Adrenal gland (tissue), 12 donors: ENCODE measurements around the gene INAFM2. TPM values are rescaled to one million over a fixed set of nuclear protein-coding genes. Genes with fewer than 3 reads are reported as not detected.

Source experiments
- DNase-seq, 7 donors: peaks; one replicate each; pipeline ENCODE4 v3.0.0-alpha.2; 2019 to 2020
- H3K27ac ChIP-seq, 5 donors: fragments of 200-600 bp; sonication (generic) in 4 of 5; 1 replicate in 3 of 5; 2 replicates in 2 of 5; pipeline versions ENCODE4 v1.5.1 to v1.8.0; 2016 to 2020; ENCODE audit warnings: mild to moderate bottlenecking in 1 of 5
- H3K27me3 ChIP-seq: fragments of 200-600 bp; 2 replicates; pipeline ENCODE4 v1.8.0; 2021
- H3K36me3 ChIP-seq, 2 donors: fragments of 200-600 bp; replicated peaks in 1 of 2; 1 replicate in 1 of 2; 2 replicates in 1 of 2; pipeline versions ENCODE4 v1.5.1 to v1.8.0; 2018 to 2022
- H3K4me1 ChIP-seq, 2 donors: fragments of 200-600 bp; replicated peaks in 1 of 2; 1 replicate in 1 of 2; 2 replicates in 1 of 2; pipeline versions ENCODE4 v1.5.1 to v1.8.0; 2018 to 2021
- H3K4me3 ChIP-seq, 4 donors: fragments of 200-600 bp; sonication (generic) in 3 of 4; one replicate each; pipeline ENCODE4 v1.5.1; 2016 to 2018
- H3K9me3 ChIP-seq, 3 donors: fragments of 200-600 bp; sonication (generic) in 1 of 3; replicated peaks in 1 of 3; 1 replicate in 2 of 3; 2 replicates in 1 of 3; pipeline versions ENCODE4 v1.5.1 to v1.8.0; 2016 to 2021
- POLR2A ChIP-seq, 2 donors: fragments of 450-650 bp; IDR thresholded peaks; one replicate each; pipeline ENCODE4 v1.6.1; 2017; ENCODE audit warnings: antibody characterized with exemption in 2 of 2, mild to moderate bottlenecking in 2 of 2, moderate library complexity in 1 of 2
- WGBS, 4 donors: extraction: QIAGEN DNeasy Blood & Tissue Kit in 2 of 4; methylation state at CpG; one replicate each; pipeline versions ENCODE4 v1.1.5 to v1.1.7; 2013 to 2017; 5-methylcytosine and 5-hydroxymethylcytosine counted together
- intact Hi-C, 2 donors: fragments of 100-400 bp; cut with DNase I; formaldehyde crosslinking; loops; one replicate each; pipeline versions ENCODE4 v1.14.1 to v1.15.0; 2022 to 2023
- polyA plus RNA-seq, 3 donors: library from polyadenylated mRNA; stranded (reverse); fragments of 200-250 nt in 2 of 3; fragments of 350-450 nt in 1 of 3; fragmentation: Illumina TruSeq in 1 of 3; extraction: RNeasy Lipid Tissue Mini Kit (QIAGEN cat#74804) in 1 of 3; gene quantifications; one replicate each; pipeline ENCODE4 v1.2.3, GENCODE V29; 2013 to 2014
- total RNA-seq, 9 donors: library from RNA; depleted of rRNA in 4 of 9; stranded (reverse); fragments of >200 nt in 4 of 9; fragments of 120-200 nt in 1 of 9; fragmentation: NEBNext Ultra II Directional in 1 of 9; extraction: Animal tissue kit (Norgen Biotek cat#: 25700) in 1 of 9; gene quantifications; one replicate each; pipeline versions ENCODE4 v1.1.0 to v1.2.4, GENCODE V29; 2013 to 2023
- TF ChIP-seq, protein P1 (sequence below), 6 experiments: fragments of 450-650 bp in 4 of 6; fragments of 200-600 bp in 2 of 6; sonication (generic) in 1 of 6; IDR thresholded peaks; 1 replicate in 5 of 6; 2 replicates in 1 of 6; pipeline versions ENCODE4 v1.5.1 to v1.8.0; 2016 to 2021; ENCODE audit warnings: antibody characterized with exemption in 6 of 6, mild to moderate bottlenecking in 2 of 6, moderate library complexity in 1 of 6
- donor health status: healthy with polysubstance abuse.
- donor health status: Bipolar disorder and iron deficiency.
- donor health status: DM: yes; HTN: yes; CAD: no.
- donor health status: DM: no; HTN: no; CAD: no.
- donor health status: DM: no; HTN: no; CAD: no.
- donor health status: DM: yes; HTN: yes; CAD: no.

INAFM2 gene
- total and polyA plus RNA-seq, 12 donors: 10.6 to 25.5 (median 20.1) TPM

DNA sequence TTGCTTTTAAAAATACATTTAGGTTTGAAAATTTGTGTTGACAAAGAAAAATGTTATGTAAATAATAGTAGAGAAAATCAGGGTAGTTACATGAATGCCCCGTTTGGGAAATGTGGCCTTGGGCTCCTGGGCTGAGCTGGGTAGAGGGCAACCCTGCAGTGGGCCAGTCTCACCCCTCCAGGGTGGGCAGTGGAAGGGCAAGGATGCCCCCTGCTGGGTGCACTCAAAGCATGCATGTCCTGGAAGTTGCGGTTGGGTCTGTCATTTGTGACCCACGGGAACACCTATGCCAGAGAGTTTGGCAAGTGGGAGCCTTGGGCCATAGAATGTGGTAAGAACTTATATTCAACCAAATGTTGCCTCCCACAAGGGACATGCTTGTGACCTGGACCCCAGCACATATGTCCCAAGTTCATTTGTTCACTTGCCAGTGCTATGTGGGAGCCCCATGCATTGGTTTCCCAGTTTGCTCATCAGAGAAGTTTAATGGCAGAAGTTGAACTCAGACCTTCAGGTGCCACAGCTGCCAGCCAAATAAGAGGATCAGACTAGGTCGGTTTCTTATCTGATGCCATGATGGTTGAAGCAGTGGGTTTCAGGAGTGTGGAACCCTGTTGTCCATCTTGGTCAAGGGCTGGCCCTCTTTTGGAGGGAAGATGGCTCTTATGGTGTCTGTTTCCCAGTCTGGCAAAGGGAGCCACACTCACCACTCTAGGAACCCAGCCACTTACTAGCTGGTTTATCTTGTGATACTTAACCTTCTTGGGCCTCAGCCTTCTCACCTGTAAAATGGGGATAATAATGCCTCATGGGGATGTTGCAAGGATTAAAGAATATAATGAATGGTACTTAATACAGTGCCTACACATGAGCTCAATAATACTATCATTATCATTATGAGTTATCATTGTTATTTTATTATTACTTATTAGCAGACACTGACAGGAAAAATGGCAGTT, 13.2 kb upstream of the INAFM2 start:
- H3K27ac ChIP-seq: no peak overlapping the region
- intact Hi-C loops: loop anchor here in 1 of 2 donors (5.0 kb wide), 1 partner anchor 33 kb away; no protein-coding TSS in a partner anchor
- 6 to 26% (median 24%) methylated on average over 4 of the region's 4 CpGs for WGBS, 4 donors
- H3K4me3 ChIP-seq: no peak overlapping the region
- H3K36me3 ChIP-seq: no peaks in the 10 kb centered on the region
- H3K9me3 ChIP-seq: no peaks in the 10 kb centered on the region
- no peaks in the 10 kb centered on the region for H3K27me3 ChIP-seq
- peaks cover 2 to 7% of the 10 kb centered on the region in 2 donors for H3K4me1 ChIP-seq
- peak in 6 of 7 donors; percentile 53 to 76 (median 59) for DNase-seq
- no peak for TF ChIP-seq POLR2A (IDR thresholded peaks at IDR 0.05)
- TF ChIP-seq, protein P1, sequence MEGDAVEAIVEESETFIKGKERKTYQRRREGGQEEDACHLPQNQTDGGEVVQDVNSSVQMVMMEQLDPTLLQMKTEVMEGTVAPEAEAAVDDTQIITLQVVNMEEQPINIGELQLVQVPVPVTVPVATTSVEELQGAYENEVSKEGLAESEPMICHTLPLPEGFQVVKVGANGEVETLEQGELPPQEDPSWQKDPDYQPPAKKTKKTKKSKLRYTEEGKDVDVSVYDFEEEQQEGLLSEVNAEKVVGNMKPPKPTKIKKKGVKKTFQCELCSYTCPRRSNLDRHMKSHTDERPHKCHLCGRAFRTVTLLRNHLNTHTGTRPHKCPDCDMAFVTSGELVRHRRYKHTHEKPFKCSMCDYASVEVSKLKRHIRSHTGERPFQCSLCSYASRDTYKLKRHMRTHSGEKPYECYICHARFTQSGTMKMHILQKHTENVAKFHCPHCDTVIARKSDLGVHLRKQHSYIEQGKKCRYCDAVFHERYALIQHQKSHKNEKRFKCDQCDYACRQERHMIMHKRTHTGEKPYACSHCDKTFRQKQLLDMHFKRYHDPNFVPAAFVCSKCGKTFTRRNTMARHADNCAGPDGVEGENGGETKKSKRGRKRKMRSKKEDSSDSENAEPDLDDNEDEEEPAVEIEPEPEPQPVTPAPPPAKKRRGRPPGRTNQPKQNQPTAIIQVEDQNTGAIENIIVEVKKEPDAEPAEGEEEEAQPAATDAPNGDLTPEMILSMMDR (IDR thresholded peaks at IDR 0.05): peak; percentile 42 to 74 (median 69)

DNA sequence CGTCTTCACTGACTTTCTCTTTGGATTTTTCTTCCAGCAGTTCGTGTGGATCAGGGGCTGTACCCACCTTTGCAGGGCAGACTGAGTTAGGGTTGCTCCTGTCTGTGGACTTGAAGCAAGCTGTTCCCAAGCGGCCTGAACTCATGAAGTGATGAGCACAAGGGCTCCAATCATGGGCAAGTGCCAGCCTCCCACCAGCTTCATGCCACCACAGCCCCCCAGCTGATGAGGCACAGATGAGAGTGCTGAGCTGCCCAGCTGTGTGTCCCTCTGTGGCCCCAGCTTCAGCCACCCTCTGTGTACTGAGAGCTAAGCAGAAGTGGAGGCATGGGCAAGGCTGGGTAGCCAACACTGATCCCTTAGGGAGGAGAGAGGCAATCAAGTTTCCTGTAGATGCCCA, 12.5 kb upstream of the INAFM2 start:
- no peaks in the 10 kb centered on the region for H3K36me3 ChIP-seq
- intact Hi-C loops: loop anchor here in 1 of 2 donors (5.0 kb wide), 1 partner anchor 34 kb away; no protein-coding TSS in a partner anchor
- no peaks in the 10 kb centered on the region for H3K27me3 ChIP-seq
- no peak overlapping the region for H3K4me3 ChIP-seq
- 44 to 65% (median 57%) methylated on average over 3 of the region's 3 CpGs for WGBS, 4 donors
- DNase-seq: no peak
- H3K27ac ChIP-seq: no peak overlapping the region
- no peak for TF ChIP-seq POLR2A (IDR thresholded peaks at IDR 0.05)
- TF ChIP-seq, protein P1 (IDR thresholded peaks at IDR 0.05): no peak
- peaks cover 2 to 7% of the 10 kb centered on the region in 2 donors for H3K4me1 ChIP-seq
- H3K9me3 ChIP-seq: no peaks in the 10 kb centered on the region

DNA sequence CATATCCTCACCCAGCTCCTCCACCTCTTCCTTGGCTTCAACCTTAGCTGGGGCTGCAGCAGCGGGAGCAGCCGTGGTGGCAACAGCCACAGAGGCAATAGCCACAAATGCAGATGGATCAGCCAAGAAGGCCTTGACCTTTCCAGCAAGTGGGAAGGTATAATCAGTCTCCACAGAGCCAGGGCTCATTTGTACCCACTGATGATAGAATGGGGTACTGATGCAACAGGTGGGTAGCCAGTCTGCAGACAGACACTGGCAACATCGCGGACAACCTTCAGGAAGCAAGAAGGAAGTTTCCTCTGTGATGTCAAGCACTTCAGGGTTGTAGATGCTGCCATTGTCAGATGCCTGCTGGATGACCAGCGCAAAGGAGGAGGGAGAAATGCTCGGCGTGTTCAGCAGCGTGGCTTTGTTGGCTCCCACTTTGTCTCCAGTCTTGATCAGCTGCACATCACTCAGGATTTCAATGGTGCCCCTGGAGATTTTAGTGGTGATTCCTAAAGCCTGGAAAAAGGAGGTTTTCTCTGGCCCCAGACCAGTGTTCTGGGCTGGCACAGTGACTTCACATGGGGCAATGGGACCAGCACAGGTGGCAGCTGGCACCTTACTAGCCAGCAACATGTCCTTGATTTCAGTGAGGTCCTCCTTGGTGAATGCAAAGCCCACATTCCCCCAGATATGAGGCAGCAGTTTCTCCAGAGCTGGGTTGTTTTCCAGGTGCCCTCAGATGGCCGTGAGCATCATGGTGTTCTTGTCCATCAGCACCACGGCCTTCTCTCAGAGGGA, 10.9 kb upstream of the INAFM2 start:
- no peaks in the 10 kb centered on the region for H3K36me3 ChIP-seq
- no peaks in the 10 kb centered on the region for H3K27me3 ChIP-seq
- no peak for DNase-seq
- intact Hi-C loops: loop anchor here in 1 of 2 donors (5.0 kb wide), 1 partner anchor 35 kb away; no protein-coding TSS in a partner anchor
- no peak for TF ChIP-seq POLR2A (IDR thresholded peaks at IDR 0.05)
- TF ChIP-seq, protein P1 (IDR thresholded peaks at IDR 0.05): no peak
- no peak overlapping the region for H3K4me3 ChIP-seq
- H3K27ac ChIP-seq: no peak overlapping the region
- no peaks in the 10 kb centered on the region for H3K9me3 ChIP-seq
- 82 to 91% (median 87%) methylated on average over 5 to 10 of the region's 10 CpGs for WGBS, 4 donors
- peaks cover 2 to 7% of the 10 kb centered on the region in 2 donors for H3K4me1 ChIP-seq
